GM18907 (cell line): ENCODE data around the gene EEF1AKMT3.

Experiments used
- ATAC-seq: cut with Tn5 transposase; IDR thresholded peaks from one replicate; pipeline ENCODE4 v1.9.1; 2021; ENCODE audit warnings: mild to moderate bottlenecking, moderate library complexity; ENCODE audit not compliant: unreplicated experiment

EEF1AKMT3 gene

DNA sequence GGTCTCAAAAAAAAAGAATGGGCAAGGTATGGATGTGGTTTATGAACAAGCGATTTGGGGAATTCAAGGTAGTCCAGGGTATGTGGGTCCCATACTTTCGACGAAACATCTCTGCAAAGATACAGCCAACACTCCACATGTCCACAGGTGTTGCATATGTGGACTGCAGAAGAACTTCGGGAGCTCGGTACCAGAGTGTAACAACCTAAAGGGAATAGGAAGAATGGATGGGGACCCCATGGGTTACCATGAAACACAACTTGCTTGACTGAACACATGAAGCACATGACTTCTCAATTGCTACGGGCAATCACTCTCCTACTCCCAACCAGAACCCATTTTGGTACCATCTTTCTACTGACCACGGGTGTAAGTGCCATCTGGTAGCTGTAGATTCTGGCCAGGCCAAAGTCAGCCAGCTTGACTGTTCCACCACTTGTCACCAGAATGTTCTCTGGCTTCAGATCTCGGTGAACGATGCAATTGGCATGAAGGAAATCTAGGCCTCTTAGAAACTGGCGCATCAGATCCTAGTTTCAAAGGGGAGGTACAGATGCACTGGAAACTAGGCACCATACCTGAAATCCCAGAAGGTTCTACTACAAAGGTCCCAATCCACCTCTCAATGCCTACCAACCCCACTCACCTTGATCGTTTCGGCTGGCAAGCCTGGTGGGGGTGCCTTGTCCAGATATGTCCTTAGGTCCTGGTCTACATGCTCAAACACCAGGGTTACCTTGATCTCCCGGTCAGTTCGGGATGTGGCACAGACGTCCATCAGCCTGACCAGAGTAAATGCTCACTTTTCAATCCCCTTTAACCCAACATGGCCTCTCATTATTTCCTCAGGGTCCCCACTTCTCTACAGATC is 21.6 kb upstream of the EEF1AKMT3 start:
- ATAC-seq = no peak

- ATAC-seq = no peak
These were observed 21.0 kb upstream of the EEF1AKMT3 start for GRCh38 chr12:57751432-57751787.

DNA sequence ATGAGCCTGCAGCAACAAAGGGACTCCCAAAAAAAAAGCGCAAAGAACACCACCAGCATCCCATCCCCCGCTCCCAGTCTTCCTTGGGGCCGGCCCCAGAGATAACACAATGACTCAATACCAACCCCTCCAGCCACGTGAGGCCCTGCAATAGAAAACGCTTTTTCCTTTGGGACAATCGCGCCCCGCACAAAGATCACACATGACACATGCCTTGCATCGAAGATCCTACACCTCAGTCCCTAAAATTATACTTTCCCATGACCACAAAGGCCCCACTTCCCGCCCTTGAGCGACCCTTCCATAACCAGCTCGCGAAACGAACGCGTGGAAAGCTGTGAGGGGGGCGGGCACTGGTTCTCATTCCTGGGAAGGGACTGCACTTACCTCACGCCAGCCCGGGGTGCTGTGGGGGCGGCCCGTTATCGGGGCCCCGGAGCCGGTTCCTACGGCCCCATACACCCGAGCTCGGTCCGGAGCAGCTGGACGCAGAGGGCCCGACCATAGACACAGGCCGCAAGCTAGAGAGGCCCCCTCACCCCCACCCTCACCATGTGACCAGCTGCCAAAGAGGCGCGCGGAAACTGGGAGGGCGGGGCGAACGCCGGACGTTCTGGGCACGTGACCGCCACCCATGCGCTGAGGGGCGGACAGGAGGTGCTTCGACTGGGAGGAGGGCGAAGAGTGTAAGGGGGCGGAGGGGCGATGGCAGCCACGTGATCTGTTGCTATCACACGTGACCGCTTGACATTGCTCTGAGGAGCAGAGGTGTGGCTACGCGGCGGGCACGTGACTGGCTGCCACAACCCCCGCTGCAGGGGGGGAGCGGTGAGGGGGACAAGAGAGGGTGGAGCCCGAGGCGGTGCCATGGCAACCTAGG is 20.4 kb upstream of the EEF1AKMT3 start, which contains the start of gene CDK4:
CDK4 (minus strand) TSS at position 523 of the 880 bp plus-strand sequence. CDS start 593 bp downstream, outside the sequence.
- ATAC-seq = peak; percentile 75

DNA sequence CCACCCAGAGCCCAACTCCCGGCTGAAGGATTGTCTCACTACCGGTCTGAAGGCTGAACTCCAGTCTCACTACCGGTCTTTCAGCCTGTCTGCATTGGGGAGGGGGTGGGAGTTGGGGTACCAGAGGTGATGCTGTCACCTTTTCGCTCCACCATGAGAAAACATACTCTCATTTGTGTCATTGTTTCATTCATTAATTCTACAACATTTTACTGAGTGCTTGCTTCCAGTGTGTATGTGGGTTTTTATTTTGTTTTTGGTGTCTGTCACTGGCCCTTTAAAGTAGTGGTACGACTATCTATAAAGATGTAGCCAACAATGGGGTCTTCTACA is 19.8 kb upstream of the EEF1AKMT3 start:
- ATAC-seq = no peak

GRCh38 chr12:57753756-57754337 is 18.6 kb upstream of the EEF1AKMT3 start:
- no peak for ATAC-seq

GRCh38 chr12:57754411-57755193 is 17.8 kb upstream of the EEF1AKMT3 start, which contains the start of gene MARCHF9:
TSS of gene MARCHF9 (plus strand) at chr12:57755103. CDS start at chr12:57755529, 426 bp downstream.
- ATAC-seq = peak; percentile 48

GRCh38 chr12:57755194-57755453 is 17.3 kb upstream of the EEF1AKMT3 start:
- no peak for ATAC-seq

GRCh38 chr12:57755454-57756372 is 16.7 kb upstream of the EEF1AKMT3 start:
- no peak for ATAC-seq

- ATAC-seq = no peak
These were observed 15.7 kb upstream of the EEF1AKMT3 start for GRCh38 chr12:57756406-57757341.

DNA sequence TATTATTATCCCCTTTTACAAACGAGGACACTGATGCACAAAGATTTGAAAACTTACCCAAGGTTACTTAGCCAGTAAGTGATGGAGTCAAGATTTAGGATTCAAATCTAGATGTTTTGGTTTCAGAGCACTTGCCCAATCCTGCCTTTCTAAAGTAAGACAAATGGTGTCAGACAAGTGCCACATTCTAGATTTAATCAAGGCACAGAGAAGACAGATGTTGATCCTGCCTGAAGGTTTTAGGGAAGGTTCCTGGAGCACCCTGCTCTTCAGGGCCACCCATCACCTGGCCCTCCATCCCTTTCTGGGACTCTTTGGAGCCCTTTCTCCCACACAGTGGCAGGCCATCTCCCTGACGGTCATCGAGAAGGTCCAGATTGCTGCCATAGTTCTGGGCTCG is 14.6 kb upstream of the EEF1AKMT3 start:
- no peak for ATAC-seq

- no peak for ATAC-seq
These were observed 13.7 kb upstream of the EEF1AKMT3 start for GRCh38 chr12:57758552-57759359.

- ATAC-seq = no peak
These were observed 12.9 kb upstream of the EEF1AKMT3 start for GRCh38 chr12:57759360-57759980.

DNA sequence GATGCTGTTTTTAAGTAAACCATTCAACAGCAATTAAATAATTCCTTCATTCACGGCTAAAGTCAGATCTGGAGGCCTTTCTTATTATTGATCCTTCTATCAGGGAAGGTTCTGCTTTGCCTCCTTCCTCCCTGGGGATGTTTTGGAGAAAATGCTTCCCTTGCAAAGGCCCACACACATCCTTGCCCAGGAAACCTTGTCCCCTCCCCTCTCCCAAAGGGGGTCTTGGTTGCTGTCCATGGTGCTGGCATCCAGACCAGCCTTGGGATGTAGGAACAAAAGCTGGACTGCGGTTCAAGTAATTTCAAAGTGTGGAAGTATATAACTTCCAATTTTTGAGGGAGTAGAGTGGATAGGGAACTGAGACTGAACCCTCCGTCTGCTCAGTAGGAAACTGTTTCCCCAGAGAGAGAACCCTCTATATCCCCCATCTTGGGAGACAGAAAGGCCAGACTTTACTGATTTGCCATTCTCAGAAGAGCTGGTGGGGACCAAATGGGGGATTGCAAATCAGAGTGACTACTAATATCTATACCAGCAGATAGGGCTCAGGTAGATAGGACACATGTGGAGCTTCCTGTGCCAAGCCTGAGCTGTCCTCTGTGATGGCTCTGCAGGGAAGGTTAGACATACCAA is 11.9 kb upstream of the EEF1AKMT3 start:
- no peak for ATAC-seq

DNA sequence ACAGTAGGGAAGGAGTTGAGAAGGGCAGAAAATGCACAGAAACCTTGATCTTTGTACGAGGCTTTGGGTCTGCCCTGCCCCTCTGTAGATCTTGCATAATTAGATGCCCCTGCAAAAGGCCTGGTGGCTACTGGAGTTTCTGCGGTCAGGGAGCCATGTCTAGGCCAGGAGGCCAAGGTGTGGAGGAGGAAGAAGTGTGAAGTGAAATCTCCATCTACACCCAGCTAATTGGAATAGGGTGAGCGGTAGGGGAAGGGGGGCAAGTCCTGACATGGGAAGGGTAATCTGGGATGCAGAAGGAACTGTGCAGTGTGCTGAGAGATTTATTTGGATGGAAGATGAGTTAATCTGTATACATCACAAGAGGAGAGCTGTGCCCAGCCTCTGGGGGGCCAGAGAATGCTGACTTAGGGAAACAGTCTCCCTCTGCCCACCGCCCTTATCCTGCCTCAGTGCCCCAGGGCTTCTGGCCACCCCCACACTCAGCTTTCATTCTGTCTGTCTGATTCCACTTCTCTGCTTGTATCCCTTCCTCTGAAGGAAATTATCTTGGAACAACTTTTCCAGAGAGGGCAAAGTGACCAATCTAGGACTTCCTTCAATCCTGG is 10.9 kb upstream of the EEF1AKMT3 start:
- ATAC-seq = no peak

GRCh38 chr12:57762463-57762862 is 10.0 kb upstream of the EEF1AKMT3 start:
- no peak for ATAC-seq

- no peak for ATAC-seq
These were observed 8.3 kb upstream of the EEF1AKMT3 start for GRCh38 chr12:57763881-57764661.
